Measurements from ENCODE around the gene SPEG. TPM values are rescaled to one million over a fixed set of nuclear protein-coding genes. Genes with fewer than 3 reads are reported as not detected.

Gene SPEG
- total RNA-seq, 1 experiment from 2014 or later = 55.3 TPM

GRCh38 chr2:219442256-219443015 is 7.8 kb downstream of the SPEG start:
- Mint-ChIP-seq H3K27ac (no peak overlapping the region; the same call in 1 of the 2 replicates), H3K4me1 (peaks cover 27% of the 10 kb centered on the region), H3K36me3 (no peaks in the 10 kb centered on the region), H3K4me3 (peak overlapping the region; percentile 80), H3K27me3 (ENCODE audit: low read depth) (peaks cover 23% of the 10 kb centered on the region), H3K9me3 (no peaks in the 10 kb centered on the region)
- ChIA-PET POLR2A (interaction anchor here (0.5 to 1.0 kb wide), 3 partner anchors 9 to 56 kb away, joined by 3 read pairs; partner anchors contain the start of gene GMPPA), CTCF (interaction anchor here (0.6 to 11.1 kb wide), 28 partner anchors 8 to 195 kb away, joined by 3 to 121 read pairs (median 5); partner anchors contain the start of genes DES, DNPEP, GMPPA and SPEG)
- TF ChIP-seq ZNF396 (CRISPR knock-in tag; IDR thresholded peaks at IDR 0.05; ENCODE audit: borderline replicate concordance) (no peak), ZNF532 (CRISPR knock-in tag; IDR thresholded peaks at IDR 0.05; ENCODE audit: borderline replicate concordance) (no peak), ZNF232 (CRISPR knock-in tag; IDR thresholded peaks at IDR 0.05) (no peak), RELA (CRISPR knock-in tag; IDR thresholded peaks at IDR 0.05; ENCODE audit: borderline replicate concordance) (no peak)
- TF ChIP-seq, protein P1, sequence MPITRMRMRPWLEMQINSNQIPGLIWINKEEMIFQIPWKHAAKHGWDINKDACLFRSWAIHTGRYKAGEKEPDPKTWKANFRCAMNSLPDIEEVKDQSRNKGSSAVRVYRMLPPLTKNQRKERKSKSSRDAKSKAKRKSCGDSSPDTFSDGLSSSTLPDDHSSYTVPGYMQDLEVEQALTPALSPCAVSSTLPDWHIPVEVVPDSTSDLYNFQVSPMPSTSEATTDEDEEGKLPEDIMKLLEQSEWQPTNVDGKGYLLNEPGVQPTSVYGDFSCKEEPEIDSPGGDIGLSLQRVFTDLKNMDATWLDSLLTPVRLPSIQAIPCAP (CRISPR knock-in tag; IDR thresholded peaks at IDR 0.05) = no peak
- TF ChIP-seq, protein P2, sequence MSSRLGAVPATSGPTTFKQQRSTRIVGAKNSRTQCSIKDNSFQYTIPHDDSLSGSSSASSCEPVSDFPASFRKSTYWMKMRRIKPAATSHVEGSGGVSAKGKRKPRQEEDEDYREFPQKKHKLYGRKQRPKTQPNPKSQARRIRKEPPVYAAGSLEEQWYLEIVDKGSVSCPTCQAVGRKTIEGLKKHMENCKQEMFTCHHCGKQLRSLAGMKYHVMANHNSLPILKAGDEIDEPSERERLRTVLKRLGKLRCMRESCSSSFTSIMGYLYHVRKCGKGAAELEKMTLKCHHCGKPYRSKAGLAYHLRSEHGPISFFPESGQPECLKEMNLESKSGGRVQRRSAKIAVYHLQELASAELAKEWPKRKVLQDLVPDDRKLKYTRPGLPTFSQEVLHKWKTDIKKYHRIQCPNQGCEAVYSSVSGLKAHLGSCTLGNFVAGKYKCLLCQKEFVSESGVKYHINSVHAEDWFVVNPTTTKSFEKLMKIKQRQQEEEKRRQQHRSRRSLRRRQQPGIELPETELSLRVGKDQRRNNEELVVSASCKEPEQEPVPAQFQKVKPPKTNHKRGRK (CRISPR knock-in tag; IDR thresholded peaks at IDR 0.05; ENCODE audit: borderline replicate concordance) = no peak
- peak; percentile 13 for ATAC-seq
- DNase-seq (ENCODE audit: low spot score) = peak; percentile 24

DNA sequence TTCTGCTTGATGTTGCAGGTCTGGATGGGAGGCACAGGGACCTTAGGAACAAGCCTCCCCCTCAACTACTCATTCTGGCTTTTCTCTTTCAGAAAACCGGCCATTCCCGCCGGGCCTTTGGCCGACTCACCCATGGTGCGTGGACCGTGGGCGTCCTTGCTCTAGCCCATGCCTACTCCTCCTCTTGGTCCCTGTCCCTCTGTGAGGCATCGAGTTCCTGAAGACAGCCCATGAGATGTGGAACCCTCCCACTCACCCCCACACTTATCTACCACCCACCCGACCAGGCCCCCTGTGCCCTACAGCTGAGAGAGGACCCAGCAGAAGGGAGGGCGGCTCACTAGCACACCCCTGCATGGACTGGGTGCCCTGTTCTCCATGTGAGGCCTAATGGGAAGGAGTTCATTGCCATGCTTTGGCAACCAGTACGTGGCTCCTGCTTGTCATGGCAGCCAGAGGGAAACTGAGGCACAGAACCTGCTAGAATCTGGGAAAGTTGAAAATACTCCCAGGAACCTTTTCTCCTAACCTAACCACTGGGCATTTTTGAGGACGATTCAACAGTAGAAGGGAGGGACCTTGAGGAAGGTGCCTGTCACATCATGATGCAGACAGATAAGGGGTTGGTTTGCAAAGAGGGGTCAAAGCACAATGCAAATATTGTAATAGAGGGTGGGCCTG is 8.5 kb downstream of the SPEG start:
- peak overlapping the region; percentile 80 for H3K4me3 Mint-ChIP-seq
- peak; percentile 9 for DNase-seq (ENCODE audit: low spot score)
- H3K27ac Mint-ChIP-seq = no peak overlapping the region
- ChIA-PET CTCF (interaction anchor here (0.7 to 11.1 kb wide), 15 partner anchors 8 to 117 kb away, joined by 3 to 121 read pairs (median 5); partner anchors contain the start of genes GMPPA and SPEG), POLR2A (interaction anchor here (1.0 kb wide), 1 partner anchor 9 kb away, joined by 3 read pairs; no protein-coding TSS in a partner anchor)
- peaks cover 27% of the 10 kb centered on the region for H3K4me1 Mint-ChIP-seq
- H3K9me3 Mint-ChIP-seq = no peaks in the 10 kb centered on the region
- no peak for ATAC-seq
- H3K27me3 Mint-ChIP-seq (ENCODE audit: low read depth) = peaks cover 30% of the 10 kb centered on the region
- no peaks in the 10 kb centered on the region for H3K36me3 Mint-ChIP-seq
- TF ChIP-seq CREB1 (CRISPR knock-in tag; IDR thresholded peaks at IDR 0.05) (no peak), ZNF121 (CRISPR knock-in tag; IDR thresholded peaks at IDR 0.05) (no peak), AFF4 (CRISPR knock-in tag; IDR thresholded peaks at IDR 0.05; ENCODE audit: borderline replicate concordance) (no peak), EMX1 (CRISPR knock-in tag; IDR thresholded peaks at IDR 0.05) (no peak)
- TF ChIP-seq, protein P3, sequence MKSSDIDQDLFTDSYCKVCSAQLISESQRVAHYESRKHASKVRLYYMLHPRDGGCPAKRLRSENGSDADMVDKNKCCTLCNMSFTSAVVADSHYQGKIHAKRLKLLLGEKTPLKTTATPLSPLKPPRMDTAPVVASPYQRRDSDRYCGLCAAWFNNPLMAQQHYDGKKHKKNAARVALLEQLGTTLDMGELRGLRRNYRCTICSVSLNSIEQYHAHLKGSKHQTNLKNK (CRISPR knock-in tag; IDR thresholded peaks at IDR 0.05) = no peak
